ENCODE data around the gene KLHDC4.
"Not testable (repeated sequence)": the region's sequence is repeated elsewhere in the genome, so short reads cannot be mapped to it uniquely, and the experiment has no call there.

The KLHDC4 gene

DNA sequence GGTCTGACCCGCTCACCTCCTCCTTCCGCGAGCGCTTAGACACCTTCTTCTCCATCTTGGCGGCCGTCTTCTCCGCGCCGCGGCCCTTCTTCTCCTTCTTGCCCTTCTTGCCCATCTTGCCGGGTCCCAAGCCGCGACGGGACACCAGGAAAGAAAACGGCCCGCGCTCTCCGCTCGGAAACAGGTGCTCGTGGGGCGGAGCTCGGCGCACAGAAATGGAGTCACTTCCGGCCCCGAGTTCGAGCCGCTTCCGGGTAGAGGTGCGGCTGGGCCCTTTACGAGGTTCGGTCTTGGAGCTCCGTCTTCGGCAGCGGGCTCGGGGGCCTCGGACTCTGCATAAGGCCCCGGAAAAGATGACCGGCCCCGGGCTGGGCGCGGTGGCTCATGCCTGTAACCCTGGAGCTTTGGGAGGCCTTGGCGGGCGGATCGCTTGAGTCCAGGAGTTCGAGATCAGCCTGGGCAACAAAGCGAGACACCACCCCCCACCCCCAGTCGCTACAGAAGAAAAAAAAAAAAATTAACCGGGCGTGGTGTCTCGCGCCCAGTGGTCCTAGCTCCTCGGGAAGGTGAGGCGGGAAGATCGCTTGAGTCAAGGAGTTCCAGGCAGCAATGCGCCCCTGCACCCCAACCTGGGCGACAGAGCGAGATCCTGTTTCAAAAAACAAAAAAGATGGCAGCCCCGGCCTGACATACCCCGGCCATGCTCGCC, at the start of gene KLHDC4:
Gene KLHDC4, minus strand, starts transcription at position 211 of the 709 bp plus-strand sequence. Its CDS starts 96 bp downstream, at position 115.
- DNase-seq = peak; percentile 69 to 70

DNA sequence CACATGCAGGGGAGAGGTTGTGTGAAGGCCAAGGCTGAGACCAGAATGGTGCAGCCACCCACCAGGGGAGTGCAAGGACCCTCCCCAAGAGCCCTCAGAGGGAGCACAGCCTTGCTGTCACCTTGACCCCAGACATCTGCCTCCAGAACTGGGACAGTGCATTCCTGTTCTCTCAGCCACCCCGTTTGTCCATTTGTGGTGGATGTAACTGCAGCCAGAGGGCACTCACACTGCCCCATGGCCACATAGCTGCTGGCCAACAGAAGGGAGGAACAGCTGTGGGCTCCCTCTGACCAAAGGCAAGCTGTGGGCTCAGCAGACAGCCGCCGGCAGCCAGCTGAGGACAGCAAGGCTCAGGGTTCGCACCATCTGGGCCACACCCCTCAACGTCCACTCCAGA, 49.8 kb upstream of the KLHDC4 start:
- DNase-seq = no peak

DNA sequence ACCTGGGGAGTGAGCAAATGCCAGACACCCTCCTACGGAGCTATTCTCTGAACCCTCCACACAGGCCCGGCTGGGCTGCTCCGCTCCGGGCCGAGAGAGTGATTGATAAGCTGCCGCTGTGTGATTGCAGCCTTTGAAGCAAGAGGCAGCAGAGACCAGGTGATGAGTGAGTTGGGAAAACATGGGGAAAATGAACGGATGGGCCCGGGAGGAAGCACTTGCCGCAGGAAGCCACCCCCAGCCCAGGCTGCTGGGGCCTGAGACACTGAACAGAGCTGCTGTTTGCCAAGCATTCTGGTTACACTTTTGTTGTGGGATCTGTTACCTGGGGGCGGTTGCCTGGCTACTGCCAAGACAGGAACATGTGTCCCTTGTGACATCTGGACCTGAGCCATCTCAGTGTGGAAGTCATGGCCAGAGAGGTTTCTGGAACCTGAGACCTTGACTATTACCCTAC, 46.4 kb upstream of the KLHDC4 start:
- DNase-seq = no peak

DNA sequence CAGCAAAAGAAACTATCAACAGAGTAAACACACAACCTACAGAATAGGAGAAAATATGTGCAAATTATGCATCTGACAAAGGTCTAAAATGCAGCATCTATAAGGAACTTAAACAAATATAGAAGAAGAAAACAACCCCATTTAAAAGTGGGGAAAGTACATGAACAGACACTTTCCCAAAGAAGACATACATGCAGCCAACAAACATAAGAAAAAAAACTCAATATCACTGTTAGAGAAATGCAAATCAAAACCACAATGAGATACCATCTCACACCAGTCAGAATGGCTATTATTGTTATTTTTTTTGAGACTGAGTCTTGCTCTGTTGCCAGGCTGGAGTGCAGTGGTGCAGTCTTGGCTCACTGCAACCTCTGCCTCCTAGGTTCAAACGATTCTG, 45.7 kb upstream of the KLHDC4 start:
- DNase-seq = not testable (repeated sequence)

DNA sequence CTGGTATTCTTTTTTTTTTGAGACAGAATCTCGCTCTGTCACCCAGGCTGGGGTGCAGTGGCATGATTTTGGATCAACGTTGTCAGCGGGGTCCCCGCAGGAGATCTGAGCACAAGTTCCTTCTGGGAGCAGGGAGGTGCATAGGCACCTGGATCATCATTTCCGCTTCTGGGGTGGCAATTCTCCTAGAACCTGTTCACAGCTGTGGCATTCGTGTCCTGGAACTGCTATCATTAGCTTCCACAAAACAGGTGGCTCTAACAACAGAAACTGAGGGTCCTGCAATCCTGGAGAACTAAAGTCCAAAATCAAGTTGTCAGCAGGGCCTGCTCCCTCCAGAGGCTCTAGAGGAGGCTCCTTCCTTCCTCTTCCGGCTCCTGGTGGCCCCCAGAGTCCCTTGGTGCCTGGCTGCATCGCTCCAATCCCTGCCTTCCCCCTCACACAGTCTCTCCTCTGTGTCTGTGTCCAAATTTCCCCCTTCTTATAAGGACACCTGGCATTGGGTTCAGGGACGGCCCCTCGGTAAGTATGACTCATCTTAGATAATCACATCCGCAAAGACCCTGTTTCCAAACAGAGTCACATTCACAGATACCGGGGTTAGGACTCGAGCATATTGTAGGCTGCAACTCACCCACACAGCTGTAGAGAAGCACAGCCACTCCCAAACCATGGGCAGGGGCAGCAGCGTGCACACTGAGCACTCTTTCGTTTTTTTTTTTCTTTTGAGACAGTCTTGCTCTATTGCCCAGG, 43.5 kb upstream of the KLHDC4 start:
- DNase-seq = no peak

DNA sequence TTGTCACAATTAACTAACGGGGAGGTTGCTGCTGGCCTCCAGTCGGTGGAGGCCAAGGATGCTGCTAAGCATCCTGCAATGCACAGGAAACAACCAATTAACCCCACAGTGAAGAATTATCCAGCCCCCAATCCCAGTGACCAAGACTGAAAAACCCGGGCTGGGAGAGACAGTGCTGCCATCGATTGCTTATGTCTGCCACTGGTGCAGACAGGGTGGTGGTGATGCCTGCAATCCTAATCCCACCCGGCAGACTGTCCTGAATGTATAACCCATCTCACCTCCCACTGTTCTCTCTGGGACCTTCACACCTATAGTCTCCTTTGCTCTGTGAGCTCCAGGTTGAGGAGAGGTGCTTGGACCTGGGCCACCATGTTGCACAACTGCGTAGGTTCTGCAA, 42.3 kb upstream of the KLHDC4 start:
- DNase-seq = no peak

DNA sequence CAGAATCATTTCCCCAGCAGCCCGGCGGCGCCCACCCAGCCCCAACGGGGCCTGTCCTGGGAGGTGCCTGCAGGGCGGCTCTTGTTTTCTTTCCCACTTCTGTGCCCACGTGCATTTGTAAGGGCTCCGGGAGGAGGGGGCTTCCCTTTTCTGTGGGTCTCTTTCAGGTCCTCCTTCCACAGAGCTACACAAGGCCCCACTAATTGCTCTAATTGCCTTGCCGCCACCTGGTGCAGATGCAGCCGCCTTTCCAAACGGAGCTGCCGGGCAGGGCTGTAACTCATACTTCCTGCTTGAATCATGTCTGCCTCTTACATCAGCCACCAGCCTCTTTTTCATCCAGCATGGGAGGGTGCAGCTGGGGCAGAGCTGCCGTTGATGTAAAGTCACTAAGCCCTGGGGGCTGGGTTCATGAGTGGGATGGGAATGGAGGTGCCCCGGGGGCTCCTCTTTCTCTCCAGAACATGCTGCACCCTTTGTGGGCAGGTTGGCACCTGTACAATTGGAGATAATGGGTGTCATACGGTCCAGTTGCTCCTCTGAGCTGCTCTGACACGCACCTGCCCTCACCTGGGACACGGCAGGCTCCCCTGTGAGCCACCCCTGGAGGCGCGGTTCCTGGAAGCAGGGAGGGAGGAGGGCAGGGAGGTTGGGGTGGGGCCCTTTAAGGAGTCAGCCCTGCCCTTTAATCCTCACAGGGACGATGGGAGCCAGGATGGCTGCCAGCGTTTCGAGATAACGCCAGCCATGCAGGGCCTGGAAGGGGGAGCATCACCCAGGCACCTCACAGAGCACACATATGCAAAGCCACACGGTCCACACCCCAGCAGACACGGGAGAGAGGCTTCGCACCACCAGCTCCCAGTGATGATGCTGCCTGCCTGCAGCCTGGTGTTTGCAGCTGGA, 41.1 kb upstream of the KLHDC4 start:
- peak; percentile 24 to 30 for DNase-seq

DNA sequence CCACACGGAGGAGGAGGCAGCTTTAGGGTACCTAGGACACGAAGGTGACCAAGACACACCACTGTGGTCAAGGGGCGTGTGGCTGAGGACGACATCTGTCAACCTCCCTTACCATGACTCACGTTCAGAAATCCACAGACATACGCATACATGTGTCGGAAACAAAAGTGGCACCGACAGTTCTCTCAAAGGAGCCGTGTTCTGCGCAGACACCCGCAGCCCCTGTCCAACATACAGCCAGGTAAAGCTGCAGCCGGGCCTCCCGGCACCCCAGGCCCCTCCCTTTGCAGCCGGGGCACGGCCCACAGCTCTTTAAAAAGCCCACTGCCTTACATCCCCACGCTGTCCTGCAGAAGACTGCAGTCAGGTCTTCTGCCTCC, 40.5 kb upstream of the KLHDC4 start:
- DNase-seq = no peak

DNA sequence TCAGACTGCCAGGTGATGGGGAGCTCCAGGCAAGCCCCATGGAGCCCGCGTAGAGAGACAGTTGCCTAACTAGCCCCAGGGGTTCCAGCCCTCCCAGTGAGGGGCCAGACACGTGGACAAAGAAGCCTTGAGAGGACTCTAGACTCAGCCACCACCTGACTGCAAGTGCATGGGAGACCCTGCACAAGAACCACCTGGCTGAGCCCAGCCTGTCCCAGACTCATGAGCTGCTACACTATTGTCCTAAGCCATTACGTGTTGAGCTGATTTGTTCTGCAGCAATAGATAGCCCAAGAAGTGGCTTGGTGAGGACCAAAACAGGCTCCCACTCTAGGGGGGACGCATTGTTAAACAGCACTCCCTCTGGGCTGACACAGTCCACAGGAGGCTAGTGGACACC, 37.6 kb upstream of the KLHDC4 start:
- DNase-seq = no peak

DNA sequence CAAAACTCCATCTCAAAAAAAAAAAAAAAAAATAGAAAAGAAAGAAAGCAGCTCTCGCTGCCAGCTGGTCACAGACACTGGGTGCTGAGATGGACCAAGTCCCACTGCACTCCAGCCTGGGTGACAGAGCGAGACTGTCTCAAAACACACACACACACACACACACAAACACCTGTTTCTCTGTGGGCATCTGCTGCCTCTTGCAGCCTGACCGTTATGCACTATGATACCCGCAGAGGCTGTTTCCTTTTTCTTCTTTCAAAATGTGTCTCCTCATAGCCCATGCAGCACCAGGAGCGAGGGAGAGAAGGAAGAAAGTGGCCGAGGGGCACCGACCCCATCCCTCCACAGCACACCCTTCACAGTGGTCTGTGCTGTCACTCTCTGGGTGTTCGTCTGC, 36.9 kb upstream of the KLHDC4 start:
- no peak for DNase-seq

DNA sequence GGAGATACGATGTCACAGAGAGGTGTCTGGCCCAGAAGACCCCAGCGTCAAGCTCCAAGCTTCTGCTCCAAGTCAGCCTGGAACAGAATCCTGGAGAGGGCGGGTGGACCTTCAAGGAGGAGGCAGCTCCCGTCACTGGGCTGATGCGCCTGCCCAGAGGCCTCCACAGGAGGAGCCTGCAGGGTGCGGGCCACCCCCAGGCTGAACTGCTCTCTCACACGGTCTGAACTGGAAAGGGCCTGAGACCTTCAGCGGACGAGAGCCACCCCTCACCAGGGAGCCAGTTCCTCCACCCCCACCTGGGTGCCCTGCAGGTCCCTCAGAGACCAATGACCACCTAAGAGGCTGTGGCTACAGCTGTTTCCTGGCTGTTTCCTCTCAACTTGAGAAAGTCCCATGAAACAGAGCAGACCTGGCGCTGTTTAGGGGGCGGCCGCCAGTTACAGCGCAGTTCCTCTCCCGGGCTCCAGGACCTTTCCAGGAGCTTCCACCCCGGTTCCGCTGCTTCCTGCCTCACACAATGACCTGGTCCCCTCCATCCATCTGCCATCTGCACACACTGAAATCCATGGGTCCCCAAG, 36.0 kb upstream of the KLHDC4 start:
- DNase-seq = no peak

DNA sequence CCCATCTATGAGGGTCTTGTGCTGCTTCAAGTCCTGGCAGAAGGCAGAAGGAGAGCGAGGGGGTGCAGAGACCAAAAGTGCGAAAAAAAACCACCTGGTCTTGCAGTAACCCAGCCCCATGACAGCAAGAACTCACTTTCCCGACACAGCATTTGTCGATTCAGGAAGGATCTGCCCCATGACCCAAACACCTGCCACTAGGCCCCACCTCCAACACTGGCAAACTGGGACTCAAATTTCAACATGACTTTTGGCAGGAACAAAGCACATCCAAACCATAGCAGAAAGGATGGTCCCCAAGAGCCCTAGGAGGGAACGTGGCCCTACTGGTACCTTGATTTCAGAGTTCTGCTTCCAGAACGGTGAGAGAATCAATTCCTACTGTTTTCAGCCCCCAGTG, 34.7 kb upstream of the KLHDC4 start:
- DNase-seq = no peak

DNA sequence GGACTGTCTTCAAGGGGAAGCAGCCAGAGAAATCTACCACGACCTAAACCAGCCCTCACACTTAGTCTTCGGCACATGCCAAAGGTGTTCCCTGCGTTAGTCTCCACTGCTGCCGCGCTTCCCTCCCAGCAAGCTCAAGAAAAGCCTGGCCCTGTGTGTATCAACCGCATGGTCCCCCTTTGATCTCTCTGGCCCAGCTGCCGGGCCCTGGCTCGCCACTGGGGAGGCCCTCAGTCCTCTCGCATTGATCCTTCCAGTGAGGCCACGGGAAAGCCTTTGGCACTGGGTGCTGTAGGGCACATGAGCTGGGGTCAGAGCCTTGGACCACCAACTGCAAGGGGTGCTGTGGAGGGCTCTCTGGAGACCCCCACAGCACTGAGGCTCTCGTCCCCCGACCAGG, 29.6 kb upstream of the KLHDC4 start:
- no peak for DNase-seq

DNA sequence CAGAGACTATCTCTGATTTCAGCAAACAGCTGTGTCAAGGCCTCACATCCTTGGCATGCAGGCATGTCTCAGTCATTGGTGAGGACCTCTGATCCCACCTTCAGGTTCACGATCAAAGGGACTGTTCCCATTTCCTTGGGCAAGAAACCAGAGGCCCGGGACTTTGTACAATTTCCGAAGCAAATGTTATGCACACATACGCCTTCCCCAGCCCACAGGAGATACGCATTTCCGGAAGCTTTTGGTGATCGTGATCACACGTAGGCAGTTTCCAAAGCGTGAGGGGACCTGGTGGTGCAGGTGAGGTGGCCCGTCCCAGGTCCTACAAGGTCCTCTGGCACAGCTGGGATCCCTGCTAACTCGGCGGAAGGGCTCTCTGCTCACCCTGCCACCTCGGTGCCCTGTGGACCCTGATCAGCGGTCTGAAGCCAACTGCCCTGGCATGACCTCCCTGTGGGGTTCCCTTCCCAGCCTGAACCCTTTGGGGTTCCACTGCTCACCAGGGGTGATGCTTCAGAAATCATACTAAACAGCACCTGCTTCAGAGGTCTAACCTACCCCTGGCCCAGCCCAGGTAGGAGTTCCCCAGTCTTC, 28.8 kb upstream of the KLHDC4 start:
- DNase-seq = no peak

DNA sequence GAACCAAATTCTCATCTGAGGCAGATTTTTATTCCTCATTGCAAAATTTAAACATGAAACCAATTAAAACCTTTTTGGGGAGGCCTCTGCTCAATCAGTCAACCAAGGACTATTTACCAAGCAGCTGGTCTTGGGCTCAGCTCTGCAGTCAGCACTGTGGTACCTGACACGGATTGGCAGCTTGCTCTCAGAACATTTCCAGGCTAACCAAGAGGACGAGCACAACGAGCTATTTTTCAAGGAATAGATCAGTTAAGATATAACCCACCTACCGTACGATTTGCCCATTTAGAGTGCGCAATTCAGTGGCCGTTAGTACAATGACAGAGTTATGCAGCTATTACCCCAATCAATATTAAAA, 26.4 kb upstream of the KLHDC4 start:
- no peak for DNase-seq

DNA sequence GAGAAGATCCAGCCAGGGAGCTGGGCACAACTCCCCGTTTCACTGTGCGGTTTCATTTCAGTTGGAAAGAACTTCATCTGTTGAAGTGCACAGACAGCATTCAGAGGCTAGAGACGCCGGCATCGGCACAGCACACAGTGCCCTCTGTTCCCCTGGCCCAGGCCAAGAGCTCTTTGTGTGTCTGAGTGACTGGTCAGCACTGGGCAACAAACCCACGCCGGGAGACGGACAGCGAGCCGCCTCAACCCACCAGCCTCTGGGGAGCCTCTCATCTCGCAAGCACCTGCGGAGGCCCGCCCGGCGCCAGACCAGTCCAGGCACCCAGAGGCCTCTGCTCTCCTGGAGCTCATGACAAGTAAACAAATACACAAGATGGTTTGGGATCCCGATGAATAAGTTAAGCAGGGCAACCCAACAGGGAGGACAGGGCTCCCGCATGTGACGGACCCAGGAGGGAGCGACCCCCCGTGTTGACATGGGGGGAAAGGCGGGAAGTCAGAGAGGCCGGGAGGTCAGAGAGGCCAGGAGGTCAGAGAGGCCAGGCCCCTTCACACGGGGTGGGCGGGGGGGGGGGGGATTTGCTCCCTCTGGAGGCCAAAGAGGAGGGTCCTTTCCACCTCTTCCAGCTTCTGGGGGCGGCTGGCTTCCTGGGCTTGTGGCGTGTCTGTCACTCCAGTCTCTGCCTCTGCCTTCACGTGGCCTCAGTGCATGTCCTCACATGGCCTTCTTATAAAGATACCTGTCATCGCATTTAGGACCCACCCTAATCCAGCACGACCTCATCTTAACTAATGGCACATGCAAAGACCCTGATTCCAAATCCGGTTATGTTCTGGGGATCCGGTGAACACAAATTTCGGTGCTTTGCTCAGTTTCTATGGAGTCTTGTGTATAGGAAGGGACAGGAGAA, 25.8 kb upstream of the KLHDC4 start:
- no peak for DNase-seq

DNA sequence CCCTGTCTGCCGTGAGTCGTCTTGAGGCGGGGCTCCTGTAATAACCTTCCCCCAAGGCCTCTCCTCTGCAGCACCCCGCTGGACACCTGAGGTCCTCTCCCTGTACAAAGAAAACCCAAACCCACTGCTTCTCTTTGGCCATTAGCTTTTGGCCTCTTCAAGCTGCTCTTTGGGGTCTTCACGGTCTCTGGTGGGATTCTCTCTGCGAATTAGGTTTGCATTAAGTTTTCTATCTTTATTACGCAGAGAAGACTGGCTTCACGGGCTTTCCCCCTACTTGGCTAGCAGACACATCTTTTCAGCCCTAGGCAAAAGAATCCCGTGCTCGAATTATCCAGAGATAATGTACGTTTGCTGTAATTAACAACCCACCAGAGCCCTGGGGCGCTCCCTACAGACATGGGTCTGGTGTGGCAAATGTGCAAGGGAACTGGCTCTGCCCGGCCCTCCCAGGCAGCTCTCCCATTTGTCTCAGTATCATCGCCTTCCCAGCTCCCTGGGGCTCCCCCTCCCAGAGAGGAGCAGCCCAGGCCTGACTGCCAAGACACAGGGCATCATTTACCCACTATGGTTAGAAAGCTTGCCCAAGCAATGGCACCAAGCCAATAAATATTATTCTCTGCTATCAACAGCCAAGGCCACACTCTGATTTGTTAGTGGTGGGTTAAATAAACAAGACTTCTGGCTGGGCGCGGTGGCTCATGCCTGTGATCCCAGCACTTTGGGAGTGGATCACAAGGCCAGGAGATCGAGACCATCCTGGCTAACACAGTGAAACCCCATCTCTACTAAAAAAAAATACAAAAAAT, 24.7 kb upstream of the KLHDC4 start:
- DNase-seq = no peak

DNA sequence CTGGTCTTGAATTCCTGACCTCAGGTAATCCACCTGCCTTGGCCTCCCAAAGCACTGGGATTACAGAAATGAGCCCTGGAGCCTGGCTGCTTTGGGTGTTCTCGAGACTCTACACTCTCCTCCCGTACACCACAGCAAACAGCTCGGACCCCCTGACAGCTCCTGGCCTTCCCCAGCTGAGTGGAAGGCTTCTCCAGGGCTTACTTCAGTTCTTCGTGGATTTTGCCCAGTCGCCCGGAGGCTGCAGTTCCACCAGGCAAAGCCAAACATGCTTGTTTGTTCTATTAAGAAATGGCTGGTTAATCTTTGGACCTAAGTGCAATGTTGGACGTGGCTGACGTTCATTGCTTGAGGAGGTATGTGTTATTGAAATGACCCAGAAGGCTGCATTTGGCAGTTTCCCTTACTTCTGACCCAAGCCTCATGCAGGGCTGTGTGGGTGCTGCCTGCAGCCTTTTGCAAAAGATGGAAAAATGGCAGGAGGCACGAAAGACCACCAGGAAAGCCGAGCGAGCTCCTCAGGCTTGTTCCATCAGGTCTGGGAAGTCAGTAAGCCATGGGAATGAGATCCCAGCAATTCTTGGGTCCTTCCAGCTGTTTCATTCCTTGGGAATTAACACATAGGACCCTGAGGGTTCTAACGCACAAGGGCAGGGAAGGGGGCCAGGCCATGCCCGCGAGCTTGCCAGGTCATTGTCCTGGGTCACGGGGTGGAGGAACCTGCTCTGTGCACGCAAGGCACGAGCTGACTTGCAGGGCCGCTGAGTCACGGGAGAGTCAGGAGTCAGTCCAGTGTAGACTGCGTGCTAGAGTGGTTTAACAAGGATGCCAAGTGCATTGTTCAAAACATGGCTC, 23.9 kb upstream of the KLHDC4 start:
- DNase-seq = no peak

DNA sequence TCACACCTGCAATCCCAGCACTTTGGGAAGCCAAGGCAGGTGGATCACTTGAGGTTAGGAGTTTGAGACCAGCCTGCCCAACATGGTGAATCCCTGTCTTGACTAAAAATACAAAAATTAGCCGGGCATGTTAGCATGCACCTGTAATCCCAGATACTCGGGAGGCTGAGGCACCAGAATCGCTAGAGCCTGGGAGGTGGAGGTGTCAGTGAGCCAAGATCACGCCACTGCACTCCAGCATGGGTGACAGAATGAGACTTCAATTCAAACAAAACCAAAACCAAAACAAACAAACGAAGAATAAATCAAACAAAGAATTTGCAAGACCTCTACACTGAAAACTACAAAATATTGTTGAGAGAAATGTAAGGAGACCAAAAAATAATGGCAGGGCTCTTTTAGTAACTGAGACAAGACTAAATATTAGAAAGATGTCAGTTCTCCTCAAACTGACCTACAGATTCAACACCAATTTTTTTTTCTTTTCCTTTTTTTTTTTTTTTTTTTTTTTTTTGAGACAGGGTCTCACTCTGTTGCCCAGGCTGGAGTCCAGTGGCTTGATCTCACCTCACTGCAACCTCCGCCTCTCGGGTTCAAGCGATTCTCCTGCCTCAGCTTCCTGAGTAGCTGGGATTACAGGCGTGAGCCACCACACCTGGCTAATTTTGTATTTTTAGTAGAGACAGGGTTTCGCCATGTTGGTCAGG, 23.1 kb upstream of the KLHDC4 start:
- DNase-seq = not testable (repeated sequence)

Measured in AML-193 (cell line).